CD4-positive, alpha-beta T cell treated with Interleukin-2 at 100 ng/mL for 4 hours (primary cell): Measurements from ENCODE around the gene PTBP1.

Experiments used
- DNase-seq: peaks from one replicate; pipeline ENCODE4 v3.0.0-alpha.2; 2020; ENCODE audit warnings: low spot score

PTBP1 gene

GRCh38 chr19:854549-854948 lies 57.3 kb downstream of the PTBP1 start:
- DNase-seq: no peak

- DNase-seq: no peak
These were observed 57.9 kb downstream of the PTBP1 start for GRCh38 chr19:855142-855541.

GRCh38 chr19:855566-856120 lies 58.4 kb downstream of the PTBP1 start:
- no peak for DNase-seq

- no peak for DNase-seq
These were observed 61.0 kb downstream of the PTBP1 start for GRCh38 chr19:858284-858683.

GRCh38 chr19:858868-859843 lies 61.9 kb downstream of the PTBP1 start, which contains the start of gene CFD:
TSS of gene CFD (plus strand) at chr19:859664. CDS start at chr19:859690, 26 bp downstream.
- no peak for DNase-seq

GRCh38 chr19:861141-861755 lies 64.0 kb downstream of the PTBP1 start:
- DNase-seq: no peak
